Cortex of kidney (tissue), 1 donor: Measurements from ENCODE around the gene SDCCAG8.

ENCODE experiments used
- DNase-seq: peaks from one replicate; lab custom pipeline; 2025; lab: John Stamatoyannopoulos, UW

Gene SDCCAG8

GRCh38 chr1:243420946-243421685 lies 165.3 kb downstream of the SDCCAG8 start:
- no peak for DNase-seq

GRCh38 chr1:243421784-243422183 lies 165.9 kb downstream of the SDCCAG8 start:
- no peak for DNase-seq

GRCh38 chr1:243422362-243422761 lies 166.5 kb downstream of the SDCCAG8 start:
- no peak for DNase-seq

GRCh38 chr1:243428084-243428483 lies 172.2 kb downstream of the SDCCAG8 start:
- no peak for DNase-seq

GRCh38 chr1:243428617-243429342 lies 172.9 kb downstream of the SDCCAG8 start:
- no peak for DNase-seq

GRCh38 chr1:243431591-243431990 lies 175.8 kb downstream of the SDCCAG8 start:
- no peak for DNase-seq

GRCh38 chr1:243432136-243432535 lies 176.3 kb downstream of the SDCCAG8 start:
- DNase-seq: no peak

GRCh38 chr1:243433737-243434370 lies 178.0 kb downstream of the SDCCAG8 start:
- DNase-seq: no peak

- no peak for DNase-seq
These were observed 178.8 kb downstream of the SDCCAG8 start for GRCh38 chr1:243434594-243434993.

GRCh38 chr1:243435836-243436235 lies 180.0 kb downstream of the SDCCAG8 start:
- DNase-seq: no peak

- no peak for DNase-seq
These were observed 182.3 kb downstream of the SDCCAG8 start for GRCh38 chr1:243438146-243438545.

- no peak for DNase-seq
These were observed 183.0 kb downstream of the SDCCAG8 start for GRCh38 chr1:243438815-243439214.

- DNase-seq: no peak
These were observed 184.6 kb downstream of the SDCCAG8 start for GRCh38 chr1:243440406-243440805.

GRCh38 chr1:243441601-243442000 lies 185.8 kb downstream of the SDCCAG8 start:
- no peak for DNase-seq

- DNase-seq: no peak
These were observed 187.7 kb downstream of the SDCCAG8 start for GRCh38 chr1:243443557-243443956.

GRCh38 chr1:243447347-243447746 lies 191.5 kb downstream of the SDCCAG8 start:
- DNase-seq: no peak

- DNase-seq: no peak
These were observed 192.0 kb downstream of the SDCCAG8 start for GRCh38 chr1:243447844-243448243.

- no peak for DNase-seq
These were observed 193.5 kb downstream of the SDCCAG8 start for GRCh38 chr1:243449373-243449772.

GRCh38 chr1:243452092-243452491 lies 196.3 kb downstream of the SDCCAG8 start:
- DNase-seq: no peak

- DNase-seq: no peak
These were observed 198.6 kb downstream of the SDCCAG8 start for GRCh38 chr1:243454328-243454997.

- DNase-seq: no peak
These were observed 200.2 kb downstream of the SDCCAG8 start for GRCh38 chr1:243455760-243456651.
